ENCODE data around the gene DYNC1I1.

DNA sequence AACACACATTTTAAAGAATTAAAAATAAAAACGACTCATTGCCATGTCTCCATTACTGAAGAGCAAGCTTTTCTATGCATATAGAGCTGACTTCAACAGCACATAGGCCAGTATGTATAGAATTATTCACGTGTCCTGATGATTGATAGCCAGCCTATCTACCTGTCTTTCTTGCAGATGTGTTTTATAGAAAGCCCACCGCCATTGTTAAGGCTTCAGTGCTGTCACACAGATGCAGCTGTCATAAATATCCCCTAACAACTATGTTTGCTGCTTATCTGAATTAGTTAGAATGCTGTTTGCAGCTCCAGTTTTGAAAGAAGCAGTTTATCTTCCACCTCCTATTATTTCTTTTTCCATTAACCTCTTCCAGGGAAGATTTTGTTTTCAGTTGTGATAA is 313.6 kb downstream of the DYNC1I1 start:
- no peak for TF ChIP-seq YY1 (IDR thresholded peaks at IDR 0.05; ENCODE audit: insufficient read depth, insufficient read length)
- no peak for TF ChIP-seq SUZ12 (IDR thresholded peaks at IDR 0.05; ENCODE audit: extremely low read depth, insufficient read depth, insufficient read length)
- no peak for TF ChIP-seq ZNF274 (IDR thresholded peaks at IDR 0.05; ENCODE audit: low read depth, low read length)
